Colonic mucosa (tissue), 4 donors: ENCODE results near the gene NUP93. TPM values are rescaled to one million over a fixed set of nuclear protein-coding genes. Genes with fewer than 3 reads are reported as not detected.

Experiments
- DNase-seq: peaks from one replicate; pipeline ENCODE4 v3.0.0-alpha.2; 2020
- H3K27ac ChIP-seq: fragments of 200-600 bp; one replicate; pipeline ENCODE4 v1.8.0; 2021
- H3K27me3 ChIP-seq: fragments of 200-600 bp; one replicate; pipeline ENCODE4 v1.8.0; 2021
- H3K36me3 ChIP-seq: fragments of 200-600 bp; one replicate; pipeline ENCODE4 v1.8.0; 2021
- H3K4me1 ChIP-seq: fragments of 200-600 bp; one replicate; pipeline ENCODE4 v1.8.0; 2021; ENCODE audit warnings: mild to moderate bottlenecking
- H3K4me3 ChIP-seq: fragments of 200-600 bp; one replicate; pipeline ENCODE4 v1.8.0; 2021
- H3K9ac ChIP-seq, 2 donors: one replicate each; pipeline ENCODE4 v1.7.0; 2013; ENCODE audit warnings: control low read depth in 2 of 2, low read depth in 2 of 2, low read length in 2 of 2
- H3K9me3 ChIP-seq: fragments of 200-600 bp; one replicate; pipeline ENCODE4 v1.8.0; 2021
- CTCF ChIP-seq: fragments of 200-600 bp; IDR thresholded peaks from one replicate; pipeline ENCODE4 v1.8.0; 2022; ENCODE audit warnings: antibody characterized with exemption, mild to moderate bottlenecking
- intact Hi-C: fragments of 100-400 bp; cut with DNase I; formaldehyde crosslinking; loops from one replicate; pipeline ENCODE4 v1.14.1; 2022
- total RNA-seq, 2 donors: library from RNA; stranded (reverse); fragmentation: NEBNext Ultra II Directional in 1 of 2; extraction: Animal tissue kit (Norgen Biotek cat#: 25700) in 1 of 2; gene quantifications; one replicate each; pipeline ENCODE4 v1.2.1, GENCODE V29; 2021
- donor health status: healthy.
- donor health status: DM: no; HTN: no; CAD: no.
- donor health status: DM: no; HTN: no; CAD: no.

Gene NUP93
- total RNA-seq, 2 donors from 2014 or later, result 33.0 to 79.2 TPM

- DNase-seq, result no peak
- no peaks in the 10 kb centered on the region for H3K36me3 ChIP-seq
- no peaks in the 10 kb centered on the region for H3K27me3 ChIP-seq
- H3K9me3 ChIP-seq, result no peaks in the 10 kb centered on the region
- TF ChIP-seq CTCF, result no peak
- intact Hi-C loops, result loop anchor here (10.0 kb wide), 1 partner anchor 174 kb away; no protein-coding TSS in a partner anchor
- H3K9ac ChIP-seq, result no peak overlapping the region
- H3K27ac ChIP-seq, result no peak overlapping the region
- H3K4me1 ChIP-seq, result no peaks in the 10 kb centered on the region
- no peak overlapping the region for H3K4me3 ChIP-seq
These were observed 131.2 kb downstream of the NUP93 start for GRCh38 chr16:56861092-56861610.

GRCh38 chr16:56861756-56862155 lies 131.8 kb downstream of the NUP93 start:
- Histone ChIP-seq H3K36me3 (no peaks in the 10 kb centered on the region), H3K9ac (no peak overlapping the region), H3K9me3 (no peaks in the 10 kb centered on the region), H3K27ac (no peak overlapping the region), H3K27me3 (no peaks in the 10 kb centered on the region), H3K4me3 (no peak overlapping the region), H3K4me1 (no peaks in the 10 kb centered on the region)
- DNase-seq, result no peak
- intact Hi-C loops, result loop anchor here (10.0 kb wide), 1 partner anchor 173 kb away; no protein-coding TSS in a partner anchor
- no peak for TF ChIP-seq CTCF

- Histone ChIP-seq H3K9me3 (no peaks in the 10 kb centered on the region), H3K4me1 (no peaks in the 10 kb centered on the region), H3K36me3 (no peaks in the 10 kb centered on the region), H3K27me3 (no peaks in the 10 kb centered on the region), H3K4me3 (no peak overlapping the region), H3K27ac (no peak overlapping the region), H3K9ac (no peak overlapping the region)
- TF ChIP-seq CTCF, result no peak
- intact Hi-C loops, result loop anchor here (10.0 kb wide), 1 partner anchor 172 kb away; no protein-coding TSS in a partner anchor
- no peak for DNase-seq
These were observed 132.8 kb downstream of the NUP93 start for GRCh38 chr16:56862776-56863175.

GRCh38 chr16:56864960-56865359 lies 135.0 kb downstream of the NUP93 start, which contains the start of gene SLC12A3:
Gene SLC12A3 (plus strand): TSS chr16:56865207. CDS start chr16:56865236, 29 bp downstream.
- intact Hi-C loops, result loop anchor here (10.0 kb wide), 1 partner anchor 170 kb away; no protein-coding TSS in a partner anchor
- Histone ChIP-seq H3K4me1 (no peaks in the 10 kb centered on the region), H3K27ac (no peak within 1 kb of the TSS), H3K9ac (no peak within 1 kb of the TSS), H3K4me3 (no peak within 1 kb of the TSS), H3K27me3 (no peaks in the 10 kb centered on the region), H3K9me3 (no peaks in the 10 kb centered on the region), H3K36me3 (no peaks in the 10 kb centered on the region)
- no peak for TF ChIP-seq CTCF
- no peak for DNase-seq

- no peak overlapping the region for H3K4me3 ChIP-seq
- no peaks in the 10 kb centered on the region for H3K27me3 ChIP-seq
- no peaks in the 10 kb centered on the region for H3K9me3 ChIP-seq
- H3K27ac ChIP-seq, result no peak overlapping the region
- no peaks in the 10 kb centered on the region for H3K4me1 ChIP-seq
- H3K36me3 ChIP-seq, result no peaks in the 10 kb centered on the region
- DNase-seq, result no peak
- intact Hi-C loops, result loop anchor here (2.0 to 10.0 kb wide), 2 partner anchors 85 to 169 kb away; no protein-coding TSS in a partner anchor
- TF ChIP-seq CTCF, result no peak
- H3K9ac ChIP-seq, result no peak overlapping the region
These were observed 135.6 kb downstream of the NUP93 start for GRCh38 chr16:56865394-56866062.
